HepG2 (cell line): ENCODE data around the gene ECEL1. TPM values are rescaled to one million over a fixed set of nuclear protein-coding genes. Genes with fewer than 3 reads are reported as not detected.

Source experiments
- ATAC-seq: fragments of 200-7000 bp; cut with Tn5 transposase; 3 replicates; pipeline ENCODE4 v1.9.1; 2020; ENCODE audit warnings: mild to moderate bottlenecking, moderate library complexity
- BruUV-seq: library from RNA; stranded (reverse); fragments of 400-500 nt; replicated peaks from 2 replicates; lab custom pipeline; 2021; lab: Mats Ljungman, UMichigan
- CTCF ChIA-PET: fragments of 300-600 bp; formaldehyde crosslinking; extraction: SDS; loops from one replicate; lab custom pipeline; 2021; ENCODE audit warnings: low total read pairs, inconsistent platforms, low intra/inter-chr PET ratio; lab: Yijun Ruan, JAX
- POLR2A ChIA-PET: fragments of 350-600 bp; sonication (Branson Sonifier 250); formaldehyde crosslinking; loops from one replicate; lab custom pipeline; 2020; ENCODE audit warnings: antibody characterized with exemption, inconsistent platforms; lab: Yijun Ruan, JAX
- DNase-seq: peaks from one replicate; pipeline ENCODE4 v3.0.0-alpha.2; 2015; ENCODE audit warnings: low spot score
- FAIRE-seq: peaks from 3 replicates; lab custom pipeline; 2011; peaks lifted over from hg19 to GRCh38; lab: Jason Lieb, UNC
- H2AFZ ChIP-seq: one replicate; pipeline ENCODE4 v1.6.1; 2011; ENCODE audit warnings: low read length, inconsistent platforms
- H3K27ac ChIP-seq: fragments of 300-600 bp; 3 replicates; pipeline ENCODE4 v1.8.0; 2011; ENCODE audit warnings: mixed run types, mild to moderate bottlenecking, mixed read lengths, low read length, inconsistent platforms; ENCODE audit not compliant: insufficient read depth; ENCODE audit errors: extremely low read length
- H3K27me3 ChIP-seq, 2 experiments: fragments of 200-600 bp in 1 of 2; 2 replicates in 1 of 2; 3 replicates in 1 of 2; pipeline versions ENCODE4 v1.6.0 to v1.8.0; 2011; ENCODE audit warnings: low read length in 2 of 2, mild to moderate bottlenecking in 2 of 2, moderate library complexity in 2 of 2, inconsistent platforms in 1 of 2; ENCODE audit not compliant: insufficient read depth in 2 of 2, control insufficient read depth in 1 of 2
- H3K36me3 ChIP-seq, 2 experiments: fragments of 200-600 bp in 1 of 2; replicated peaks in 1 of 2; 2 replicates in 1 of 2; 3 replicates in 1 of 2; pipeline versions ENCODE4 v1.5.1 to v1.8.0; 2011; ENCODE audit warnings: low read length in 2 of 2, inconsistent platforms in 1 of 2; ENCODE audit not compliant: insufficient read depth in 2 of 2, control insufficient read depth in 1 of 2
- H3K4me1 ChIP-seq: 2 replicates; pipeline ENCODE4 v1.5.1; 2012; ENCODE audit warnings: low read length, inconsistent platforms; ENCODE audit not compliant: insufficient read depth
- H3K4me2 ChIP-seq: 2 replicates; pipeline ENCODE4 v1.6.0; 2011; ENCODE audit warnings: low read depth, low read length, inconsistent platforms
- H3K4me3 ChIP-seq, 3 experiments: fragments of 200-600 bp in 1 of 3; sonication (generic), shearing (Covaris generic) in 1 of 3; replicated peaks in 1 of 3; 2 replicates each; pipeline ENCODE4 v1.5.1; 2011 to 2016; ENCODE audit warnings: low read length in 3 of 3, inconsistent platforms in 2 of 3, low read depth in 2 of 3, mild to moderate bottlenecking in 2 of 3, control low read depth in 1 of 3, mixed read lengths in 1 of 3; ENCODE audit not compliant: insufficient read depth in 1 of 3
- H3K79me2 ChIP-seq: one replicate; pipeline ENCODE4 v1.6.1; 2011; ENCODE audit warnings: low read length, inconsistent platforms; ENCODE audit not compliant: insufficient read depth
- H3K9ac ChIP-seq: 2 replicates; pipeline ENCODE4 v1.6.0; 2011; ENCODE audit warnings: mild to moderate bottlenecking, low read depth, low read length, inconsistent platforms; ENCODE audit not compliant: insufficient read depth
- H3K9me3 ChIP-seq: 2 replicates; pipeline ENCODE4 v1.5.1; 2012; ENCODE audit warnings: mild to moderate bottlenecking, low read length
- H4K20me1 ChIP-seq: 2 replicates; pipeline ENCODE4 v1.6.0; 2011; ENCODE audit warnings: inconsistent platforms, mild to moderate bottlenecking, low read length, moderate library complexity; ENCODE audit not compliant: insufficient read depth
- MEF2D ChIP-seq: sonication (generic); formaldehyde crosslinking; IDR thresholded peaks from 2 replicates; pipeline ENCODE4 v1.5.1; 2020; ENCODE audit warnings: mild to moderate bottlenecking, missing genetic modification reagents
- PRMT3 ChIP-seq: sonication (generic); formaldehyde crosslinking; IDR thresholded peaks from 2 replicates; pipeline ENCODE4 v1.8.1; 2022; ENCODE audit warnings: low read depth, mild to moderate bottlenecking, moderate library complexity, missing genetic modification reagents, borderline replicate concordance
- REPIN1 ChIP-seq: sonication (generic); formaldehyde crosslinking; IDR thresholded peaks from 2 replicates; pipeline ENCODE4 v1.8.0; 2022; ENCODE audit warnings: missing genetic modification reagents, low read depth, mild to moderate bottlenecking, borderline replicate concordance
- TBL1XR1 ChIP-seq: fragments of 150-350 bp; IDR thresholded peaks from 2 replicates; pipeline ENCODE4 v1.6.1; 2014; ENCODE audit warnings: borderline replicate concordance, low read length; ENCODE audit not compliant: partially characterized antibody
- WGBS: methylation state at CpG from one replicate; pipeline ENCODE4 v1.1.6; 2017; ENCODE audit warnings: low lambda C conversion rate; 5-methylcytosine and 5-hydroxymethylcytosine counted together
- in situ Hi-C: cut with HindIII; loops from 2 replicates; pipeline ENCODE4 v1.10.0; 2017; ENCODE audit warnings: low pct_unique_long_range_greater_than_20kb; ENCODE audit not compliant: extremely low pct_ligation_motif_present
- intact Hi-C: fragments of 100-400 bp; cut with micrococcal nuclease; formaldehyde crosslinking; loops from one replicate; pipeline ENCODE4 v1.10.0; 2022; ENCODE audit not compliant: unreplicated experiment
- polyA plus RNA-seq, 8 experiments: library from polyadenylated mRNA; depleted of rRNA in 3 of 8; stranded (reverse) in 7 of 8; unstranded in 1 of 8; fragments of >200 nt; fragmentation: Illumina TruSeq in 4 of 8; extraction: Trizol in 4 of 8; gene quantifications; 2 replicates each; pipeline versions ENCODE4 v1.2.1 to v1.2.3, GENCODE V29; 2011 to 2016; ENCODE audit warnings: low read depth in 4 of 8, missing spikeins in 1 of 8, mixed read lengths in 1 of 8; ENCODE audit not compliant: insufficient read depth in 1 of 8
- total RNA-seq, 5 experiments: library from RNA; depleted of rRNA; stranded (reverse); fragments of >200 nt; fragmentation: Illumina TruSeq; extraction: Trizol; gene quantifications; 2 replicates each; pipeline ENCODE4 v1.2.3, GENCODE V29; 2016; ENCODE audit warnings: low read depth in 1 of 5
- TF ChIP-seq, protein P1 (sequence below): IDR thresholded peaks from 2 replicates; pipeline ENCODE4 v1.6.1; 2016; ENCODE audit warnings: low read depth, control low read depth
- TF ChIP-seq, protein P2 (sequence below): sonication (generic); formaldehyde crosslinking; IDR thresholded peaks from 2 replicates; pipeline ENCODE4 v1.5.1; 2020; ENCODE audit warnings: mild to moderate bottlenecking, moderate library complexity, missing genetic modification reagents
- TF ChIP-seq, protein P3 (sequence below): sonication (generic); formaldehyde crosslinking; IDR thresholded peaks from 2 replicates; pipeline ENCODE4 v1.5.1; 2020; ENCODE audit warnings: missing genetic modification reagents, mild to moderate bottlenecking, borderline replicate concordance

ECEL1 gene
- total and polyA plus RNA-seq, 2 of the 13 experiments (the other 11 are each of a cell fraction or from before 2014, with no cell fraction given): not detected

DNA sequence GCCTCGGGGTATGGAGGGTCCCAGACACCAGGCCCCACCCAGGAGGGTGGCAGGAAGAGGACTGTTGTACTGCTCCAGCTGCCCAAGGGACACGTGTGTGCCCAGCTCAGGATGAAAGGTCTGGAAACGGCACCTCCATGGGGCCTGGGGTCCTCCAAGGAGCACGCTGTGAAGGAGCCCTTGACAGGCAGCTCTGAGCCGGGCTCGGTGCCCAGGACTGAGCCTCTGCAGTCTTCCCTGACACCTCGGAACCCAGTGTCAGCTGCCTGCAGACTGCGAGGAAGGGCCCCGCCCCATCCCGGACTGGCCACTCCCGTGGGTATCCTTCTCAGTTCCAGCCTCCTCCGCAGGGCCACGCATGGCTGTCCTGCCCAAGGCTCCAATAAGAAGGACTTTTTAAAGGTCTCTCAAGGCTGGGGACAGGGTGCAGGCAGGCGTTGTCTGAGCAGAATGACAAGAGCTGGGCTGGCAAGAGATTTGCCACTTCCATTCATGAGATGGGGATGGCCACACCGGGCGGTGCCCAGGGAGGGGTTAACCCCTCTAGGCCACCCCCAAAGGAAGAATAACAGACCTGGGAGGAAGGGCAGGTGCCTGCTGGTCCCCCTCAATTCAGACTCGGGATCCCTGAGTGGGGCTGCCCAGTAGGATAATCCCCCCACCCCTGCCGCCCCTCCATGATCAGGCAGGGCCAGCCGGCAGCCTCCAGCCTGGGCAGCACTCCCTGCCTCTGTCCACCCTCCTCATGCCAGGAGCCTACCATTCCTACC, 8.9 kb downstream of the ECEL1 start:
- H3K9me3 ChIP-seq: no peaks in the 10 kb centered on the region
- ChIA-PET CTCF (interaction anchor here (2.2 kb wide), 1 partner anchor 43 kb away, joined by 6 read pairs; no protein-coding TSS in a partner anchor), POLR2A (no interaction called here)
- BruUV-seq: no TSS peak
- H2AFZ ChIP-seq: no peak overlapping the region
- FAIRE-seq (no peak), DNase-seq (no peak), ATAC-seq (no peak)
- H3K79me2 ChIP-seq: no peaks in the 10 kb centered on the region
- no peak overlapping the region for H3K27ac ChIP-seq
- H3K9ac ChIP-seq: no peak overlapping the region
- H3K4me1 ChIP-seq: no peaks in the 10 kb centered on the region
- 39% methylated on average over 14 of the region's 19 CpGs for WGBS
- in situ Hi-C loops: no loop called here
- no peaks in the 10 kb centered on the region for H3K36me3 ChIP-seq
- H3K4me2 ChIP-seq: no peak overlapping the region
- no peak overlapping the region for H3K4me3 ChIP-seq
- H4K20me1 ChIP-seq: no peaks in the 10 kb centered on the region; the same call in 1 of the 2 replicates
- intact Hi-C loops: loop anchor here (5.0 kb wide), 1 partner anchor 44 kb away; the partner anchor contains the start of gene PRSS56
- peaks cover 24 to 83% of the 10 kb centered on the region in 2 experiments for H3K27me3 ChIP-seq
- TF ChIP-seq TBL1XR1 (no peak), PRMT3 (CRISPR knock-in tag) (no peak), MEF2D (CRISPR knock-in tag) (no peak), REPIN1 (CRISPR knock-in tag) (no peak)
- TF ChIP-seq, protein P1, sequence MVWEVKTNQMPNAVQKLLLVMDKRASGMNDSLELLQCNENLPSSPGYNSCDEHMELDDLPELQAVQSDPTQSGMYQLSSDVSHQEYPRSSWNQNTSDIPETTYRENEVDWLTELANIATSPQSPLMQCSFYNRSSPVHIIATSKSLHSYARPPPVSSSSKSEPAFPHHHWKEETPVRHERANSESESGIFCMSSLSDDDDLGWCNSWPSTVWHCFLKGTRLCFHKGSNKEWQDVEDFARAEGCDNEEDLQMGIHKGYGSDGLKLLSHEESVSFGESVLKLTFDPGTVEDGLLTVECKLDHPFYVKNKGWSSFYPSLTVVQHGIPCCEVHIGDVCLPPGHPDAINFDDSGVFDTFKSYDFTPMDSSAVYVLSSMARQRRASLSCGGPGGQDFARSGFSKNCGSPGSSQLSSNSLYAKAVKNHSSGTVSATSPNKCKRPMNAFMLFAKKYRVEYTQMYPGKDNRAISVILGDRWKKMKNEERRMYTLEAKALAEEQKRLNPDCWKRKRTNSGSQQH (CRISPR knock-in tag): no peak
- TF ChIP-seq, protein P2, sequence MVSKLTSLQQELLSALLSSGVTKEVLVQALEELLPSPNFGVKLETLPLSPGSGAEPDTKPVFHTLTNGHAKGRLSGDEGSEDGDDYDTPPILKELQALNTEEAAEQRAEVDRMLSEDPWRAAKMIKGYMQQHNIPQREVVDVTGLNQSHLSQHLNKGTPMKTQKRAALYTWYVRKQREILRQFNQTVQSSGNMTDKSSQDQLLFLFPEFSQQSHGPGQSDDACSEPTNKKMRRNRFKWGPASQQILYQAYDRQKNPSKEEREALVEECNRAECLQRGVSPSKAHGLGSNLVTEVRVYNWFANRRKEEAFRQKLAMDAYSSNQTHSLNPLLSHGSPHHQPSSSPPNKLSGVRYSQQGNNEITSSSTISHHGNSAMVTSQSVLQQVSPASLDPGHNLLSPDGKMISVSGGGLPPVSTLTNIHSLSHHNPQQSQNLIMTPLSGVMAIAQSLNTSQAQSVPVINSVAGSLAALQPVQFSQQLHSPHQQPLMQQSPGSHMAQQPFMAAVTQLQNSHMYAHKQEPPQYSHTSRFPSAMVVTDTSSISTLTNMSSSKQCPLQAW (CRISPR knock-in tag): no peak
- TF ChIP-seq, protein P3, sequence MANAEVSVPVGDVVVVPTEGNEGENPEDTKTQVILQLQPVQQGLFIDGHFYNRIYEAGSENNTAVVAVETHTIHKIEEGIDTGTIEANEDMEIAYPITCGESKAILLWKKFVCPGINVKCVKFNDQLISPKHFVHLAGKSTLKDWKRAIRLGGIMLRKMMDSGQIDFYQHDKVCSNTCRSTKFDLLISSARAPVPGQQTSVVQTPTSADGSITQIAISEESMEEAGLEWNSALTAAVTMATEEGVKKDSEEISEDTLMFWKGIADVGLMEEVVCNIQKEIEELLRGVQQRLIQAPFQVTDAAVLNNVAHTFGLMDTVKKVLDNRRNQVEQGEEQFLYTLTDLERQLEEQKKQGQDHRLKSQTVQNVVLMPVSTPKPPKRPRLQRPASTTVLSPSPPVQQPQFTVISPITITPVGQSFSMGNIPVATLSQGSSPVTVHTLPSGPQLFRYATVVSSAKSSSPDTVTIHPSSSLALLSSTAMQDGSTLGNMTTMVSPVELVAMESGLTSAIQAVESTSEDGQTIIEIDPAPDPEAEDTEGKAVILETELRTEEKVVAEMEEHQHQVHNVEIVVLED (CRISPR knock-in tag): no peak
